Caco-2 (cell line): Measurements from ENCODE around the gene NEK7. TPM values are rescaled to one million over a fixed set of nuclear protein-coding genes. Genes with fewer than 3 reads are reported as not detected.

Experiments
- BruUV-seq: library from RNA; stranded (reverse); fragments of 400-500 nt; replicated peaks from 2 replicates; lab custom pipeline; 2021; lab: Mats Ljungman, UMichigan
- CTCF ChIA-PET: fragments of 300-600 bp; sonication (Branson Sonifier 250); formaldehyde crosslinking; loops from one replicate; lab custom pipeline; 2022; ENCODE audit warnings: antibody characterized with exemption; lab: Charles Lee
- POLR2A ChIA-PET: fragments of 300-600 bp; sonication (Branson Sonifier 250); formaldehyde crosslinking; loops from one replicate; lab custom pipeline; 2022; ENCODE audit warnings: antibody characterized with exemption; lab: Charles Lee
- DNase-seq, 2 experiments: peaks; one replicate each; pipeline versions ENCODE4 v3.0.0 to v3.0.0-alpha.2; 2020 to 2022
- H3K27me3 ChIP-seq: replicated peaks from 2 replicates; pipeline ENCODE4 v1.6.0; 2011; ENCODE audit warnings: low read length; ENCODE audit not compliant: control insufficient read depth, insufficient read depth
- H3K36me3 ChIP-seq: 2 replicates; pipeline ENCODE4 v1.5.1; 2011; ENCODE audit warnings: low read length; ENCODE audit not compliant: control insufficient read depth, insufficient read depth
- H3K4me1 ChIP-seq: fragments of 250-450 bp; sonication (Bioruptor Pico); 2 replicates; pipeline ENCODE4 v1.5.1; 2020; ENCODE audit warnings: mild to moderate bottlenecking
- H3K4me3 ChIP-seq: 2 replicates; pipeline ENCODE4 v1.5.1; 2011; ENCODE audit warnings: low read depth, mild to moderate bottlenecking, control low read depth, low read length
- H3K9me3 ChIP-seq: fragments of 250-450 bp; sonication (Bioruptor Pico); 2 replicates; pipeline ENCODE4 v1.5.1; 2020; ENCODE audit warnings: mild to moderate bottlenecking, moderate library complexity
- H3K27ac Mint-ChIP-seq: one replicate; pipeline ENCODE4 v1.8.0; 2022; ENCODE audit warnings: mixed read lengths; ENCODE audit not compliant: unreplicated experiment
- H3K27me3 Mint-ChIP-seq: one replicate; pipeline ENCODE4 v1.8.0; 2022; ENCODE audit warnings: mixed read lengths; ENCODE audit not compliant: insufficient read depth, unreplicated experiment
- H3K36me3 Mint-ChIP-seq: one replicate; pipeline ENCODE4 v1.8.0; 2022; ENCODE audit warnings: mild to moderate bottlenecking, mixed read lengths; ENCODE audit not compliant: insufficient read depth, unreplicated experiment
- H3K4me1 Mint-ChIP-seq: one replicate; pipeline ENCODE4 v1.8.0; 2022; ENCODE audit warnings: low read depth, mixed read lengths; ENCODE audit not compliant: unreplicated experiment
- H3K4me3 Mint-ChIP-seq: one replicate; pipeline ENCODE4 v1.8.0; 2022; ENCODE audit warnings: mild to moderate bottlenecking, moderate library complexity, mixed read lengths; ENCODE audit not compliant: unreplicated experiment
- H3K9me3 Mint-ChIP-seq: one replicate; pipeline ENCODE4 v1.8.0; 2022; ENCODE audit warnings: mixed read lengths; ENCODE audit not compliant: unreplicated experiment
- intact Hi-C: fragments of 100-400 bp; cut with micrococcal nuclease; formaldehyde crosslinking; loops from one replicate; pipeline ENCODE4 v1.10.0; 2022; ENCODE audit not compliant: unreplicated experiment
- total RNA-seq: library from RNA; stranded (reverse); gene quantifications from 2 replicates; pipeline ENCODE4 v1.2.3, GENCODE V29; 2022
- TF ChIP-seq, protein P1 (sequence below), 2 experiments: fragments of 200-600 bp in 1 of 2; IDR thresholded peaks; 1 replicate in 1 of 2; 2 replicates in 1 of 2; pipeline versions ENCODE4 v1.5.1 to v1.8.0; 2011 to 2022; ENCODE audit warnings: antibody characterized with exemption in 1 of 2, control low read depth in 1 of 2, inconsistent platforms in 1 of 2, low read depth in 1 of 2, low read length in 1 of 2, mild to moderate bottlenecking in 1 of 2, moderate library complexity in 1 of 2; ENCODE audit not compliant: insufficient read depth in 1 of 2, severe bottlenecking in 1 of 2, unreplicated experiment in 1 of 2

Gene NEK7
- total RNA-seq, 1 experiment from 2014 or later: 56.1 TPM

- Mint-ChIP-seq H3K27ac (no peak overlapping the region), H3K4me3 (no peak overlapping the region), H3K36me3 (peaks cover 6% of the 10 kb centered on the region), H3K27me3 (no peaks in the 10 kb centered on the region), H3K9me3 (no peaks in the 10 kb centered on the region), H3K4me1 (no peaks in the 10 kb centered on the region)
- Histone ChIP-seq H3K9me3 (no peaks in the 10 kb centered on the region), H3K4me1 (no peaks in the 10 kb centered on the region; the same call in 1 of the 2 replicates), H3K4me3 (no peak overlapping the region), H3K36me3 (no peaks in the 10 kb centered on the region), H3K27me3 (no peaks in the 10 kb centered on the region)
- ChIA-PET POLR2A (no interaction called here), CTCF (no interaction called here)
- TF ChIP-seq, protein P1, sequence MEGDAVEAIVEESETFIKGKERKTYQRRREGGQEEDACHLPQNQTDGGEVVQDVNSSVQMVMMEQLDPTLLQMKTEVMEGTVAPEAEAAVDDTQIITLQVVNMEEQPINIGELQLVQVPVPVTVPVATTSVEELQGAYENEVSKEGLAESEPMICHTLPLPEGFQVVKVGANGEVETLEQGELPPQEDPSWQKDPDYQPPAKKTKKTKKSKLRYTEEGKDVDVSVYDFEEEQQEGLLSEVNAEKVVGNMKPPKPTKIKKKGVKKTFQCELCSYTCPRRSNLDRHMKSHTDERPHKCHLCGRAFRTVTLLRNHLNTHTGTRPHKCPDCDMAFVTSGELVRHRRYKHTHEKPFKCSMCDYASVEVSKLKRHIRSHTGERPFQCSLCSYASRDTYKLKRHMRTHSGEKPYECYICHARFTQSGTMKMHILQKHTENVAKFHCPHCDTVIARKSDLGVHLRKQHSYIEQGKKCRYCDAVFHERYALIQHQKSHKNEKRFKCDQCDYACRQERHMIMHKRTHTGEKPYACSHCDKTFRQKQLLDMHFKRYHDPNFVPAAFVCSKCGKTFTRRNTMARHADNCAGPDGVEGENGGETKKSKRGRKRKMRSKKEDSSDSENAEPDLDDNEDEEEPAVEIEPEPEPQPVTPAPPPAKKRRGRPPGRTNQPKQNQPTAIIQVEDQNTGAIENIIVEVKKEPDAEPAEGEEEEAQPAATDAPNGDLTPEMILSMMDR (IDR thresholded peaks at IDR 0.05; ENCODE audit: insufficient read depth in 1 of 2, low read depth in 1 of 2, low read length in 1 of 2, severe bottlenecking in 1 of 2, unreplicated experiment in 1 of 2): no peak
- intact Hi-C loops: no loop called here
- no TSS peak for BruUV-seq
- no peak for DNase-seq
Measured at GRCh38 chr1:198246337-198246736, 89.5 kb downstream of the NEK7 start.

DNA sequence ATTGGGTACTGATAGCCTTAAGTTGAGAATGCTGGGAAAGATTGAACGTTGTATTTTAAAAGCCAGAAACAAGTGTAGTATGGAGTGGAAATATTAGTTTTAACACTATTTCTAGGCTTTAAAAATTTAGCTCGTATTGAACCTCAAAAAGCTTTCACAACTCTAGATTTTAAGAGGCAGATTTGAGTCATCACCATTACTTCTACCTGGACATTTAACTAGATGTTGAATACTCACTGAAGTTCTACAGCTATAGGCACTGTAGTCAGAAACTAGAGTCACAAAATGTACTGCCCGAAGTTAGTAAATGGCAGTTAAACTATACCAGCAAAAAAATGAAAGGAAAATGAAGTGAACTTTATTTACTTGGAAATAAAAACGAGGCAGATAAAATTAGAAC lies 96.5 kb downstream of the NEK7 start:
- CTCF ChIA-PET: interaction anchor here (0.6 kb wide), 1 partner anchor 36 kb away, joined by 5 read pairs; no protein-coding TSS in a partner anchor
- Histone ChIP-seq H3K4me3 (no peak overlapping the region), H3K27me3 (no peaks in the 10 kb centered on the region), H3K9me3 (no peaks in the 10 kb centered on the region), H3K36me3 (no peaks in the 10 kb centered on the region), H3K4me1 (no peaks in the 10 kb centered on the region)
- POLR2A ChIA-PET: no interaction called here
- Mint-ChIP-seq H3K9me3 (no peaks in the 10 kb centered on the region), H3K4me3 (no peak overlapping the region), H3K36me3 (no peaks in the 10 kb centered on the region), H3K4me1 (peaks cover 7% of the 10 kb centered on the region), H3K27ac (no peak overlapping the region), H3K27me3 (no peaks in the 10 kb centered on the region)
- intact Hi-C loops: no loop called here
- TF ChIP-seq, protein P1 (IDR thresholded peaks at IDR 0.05; ENCODE audit: insufficient read depth in 1 of 2, low read depth in 1 of 2, low read length in 1 of 2, severe bottlenecking in 1 of 2, unreplicated experiment in 1 of 2): no peak
- no TSS peak for BruUV-seq
- no peak for DNase-seq

- Mint-ChIP-seq H3K27me3 (no peaks in the 10 kb centered on the region), H3K4me1 (peaks cover 7% of the 10 kb centered on the region), H3K36me3 (no peaks in the 10 kb centered on the region), H3K9me3 (no peaks in the 10 kb centered on the region), H3K27ac (no peak overlapping the region), H3K4me3 (no peak overlapping the region)
- intact Hi-C loops: no loop called here
- BruUV-seq: no TSS peak
- Histone ChIP-seq H3K36me3 (no peaks in the 10 kb centered on the region), H3K9me3 (no peaks in the 10 kb centered on the region), H3K27me3 (no peaks in the 10 kb centered on the region), H3K4me1 (no peaks in the 10 kb centered on the region), H3K4me3 (no peak overlapping the region)
- CTCF ChIA-PET: interaction anchor here (0.6 kb wide), 1 partner anchor 36 kb away, joined by 5 read pairs; no protein-coding TSS in a partner anchor
- DNase-seq: no peak
- POLR2A ChIA-PET: no interaction called here
- TF ChIP-seq, protein P1 (IDR thresholded peaks at IDR 0.05; ENCODE audit: insufficient read depth in 1 of 2, low read depth in 1 of 2, low read length in 1 of 2, severe bottlenecking in 1 of 2, unreplicated experiment in 1 of 2): no peak
Measured at GRCh38 chr1:198253668-198254067, 96.9 kb downstream of the NEK7 start.
